HG02885 (cell line): Measurements from ENCODE around the gene CYP2F1.
"Not testable (repeated sequence)": the region's sequence is repeated elsewhere in the genome, so short reads cannot be mapped to it uniquely, and the experiment has no call there.

Experiments
- ATAC-seq: cut with Tn5 transposase; IDR thresholded peaks from one replicate; pipeline ENCODE4 v1.9.1; 2021; ENCODE audit warnings: mild to moderate bottlenecking; ENCODE audit not compliant: unreplicated experiment, poor library complexity

CYP2F1 gene

DNA sequence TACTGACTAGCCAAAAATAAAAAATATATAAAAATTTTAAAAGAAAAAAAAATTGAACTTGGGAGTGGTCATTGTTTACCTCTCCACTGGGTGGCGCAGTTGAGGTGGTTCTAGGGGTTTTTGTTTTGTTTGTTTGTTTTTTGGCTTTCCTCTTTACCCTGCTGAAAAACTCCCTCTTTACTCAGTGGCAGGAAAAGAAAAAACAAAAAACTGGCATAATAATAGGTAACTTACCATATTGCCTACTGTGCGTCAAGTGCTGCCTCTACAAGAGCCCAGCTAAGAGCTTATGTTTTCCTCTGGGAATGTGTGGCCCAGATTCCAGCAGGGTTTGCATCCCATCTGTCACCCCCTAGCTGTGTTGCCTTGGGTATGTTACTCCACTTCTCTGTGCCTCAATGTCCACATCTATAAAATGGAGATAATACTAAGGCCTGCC lies 12.6 kb downstream of the CYP2F1 start:
- not testable (repeated sequence) for ATAC-seq

DNA sequence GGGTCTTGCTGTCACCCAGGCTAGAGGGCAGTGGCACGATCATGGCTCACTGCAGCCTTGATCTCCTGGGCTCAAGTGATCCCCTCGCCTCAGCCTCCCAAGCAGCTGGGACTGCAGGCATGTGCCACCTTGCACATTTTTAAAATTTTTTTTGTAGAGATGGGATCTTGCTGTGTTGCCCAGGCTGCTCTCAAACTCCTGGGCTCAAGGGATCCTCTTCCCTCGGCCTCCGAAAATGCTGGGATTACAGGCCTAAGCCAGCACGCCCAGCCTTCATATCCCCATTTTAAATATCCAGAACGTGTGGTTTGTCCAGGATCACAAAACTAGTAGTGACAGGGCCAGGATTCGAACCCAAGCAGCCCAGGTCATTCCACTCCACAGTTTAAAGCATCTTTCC lies 13.1 kb downstream of the CYP2F1 start:
- not testable (repeated sequence) for ATAC-seq

DNA sequence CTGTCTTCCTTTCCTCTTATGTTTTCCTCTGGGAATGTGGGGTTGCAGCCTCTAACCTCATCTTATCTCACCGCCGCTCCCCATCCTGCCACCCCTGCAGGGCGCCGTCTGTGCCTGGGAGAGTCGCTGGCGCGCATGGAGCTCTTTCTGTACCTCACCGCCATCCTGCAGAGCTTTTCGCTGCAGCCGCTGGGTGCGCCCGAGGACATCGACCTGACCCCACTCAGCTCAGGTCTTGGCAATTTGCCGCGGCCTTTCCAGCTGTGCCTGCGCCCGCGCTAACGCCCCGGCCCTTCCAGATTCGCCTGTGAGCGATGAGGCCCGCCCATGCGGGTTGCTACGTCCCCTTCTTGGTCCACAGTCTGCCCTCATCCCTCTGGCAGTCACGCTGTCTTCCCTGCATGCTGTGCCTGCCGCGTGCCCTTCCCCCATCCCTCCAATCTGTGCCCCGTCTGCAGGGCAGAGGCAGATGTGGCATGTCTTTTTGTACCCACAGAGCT lies 13.6 kb downstream of the CYP2F1 start:
- ATAC-seq, result not testable (repeated sequence)

DNA sequence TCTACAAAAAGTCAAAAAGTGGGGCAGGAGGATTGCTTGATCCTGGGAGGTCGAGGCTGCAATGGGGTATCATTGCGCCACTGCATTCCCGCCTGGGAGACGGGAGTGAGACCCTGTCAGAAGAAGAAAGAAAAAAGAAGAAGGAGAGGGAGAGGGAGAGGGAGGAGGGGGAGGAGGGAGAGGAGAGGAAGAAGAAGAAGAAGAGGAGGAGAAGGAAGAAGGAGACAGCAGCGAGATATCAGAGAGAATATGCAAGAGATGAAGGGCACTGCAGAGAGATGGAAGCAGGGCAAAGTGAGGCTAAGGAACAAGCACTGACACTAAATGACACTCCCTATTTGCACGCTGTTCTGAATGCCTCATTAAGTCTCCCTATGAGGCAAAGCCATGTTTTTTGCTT lies 14.5 kb downstream of the CYP2F1 start:
- ATAC-seq, result no peak

DNA sequence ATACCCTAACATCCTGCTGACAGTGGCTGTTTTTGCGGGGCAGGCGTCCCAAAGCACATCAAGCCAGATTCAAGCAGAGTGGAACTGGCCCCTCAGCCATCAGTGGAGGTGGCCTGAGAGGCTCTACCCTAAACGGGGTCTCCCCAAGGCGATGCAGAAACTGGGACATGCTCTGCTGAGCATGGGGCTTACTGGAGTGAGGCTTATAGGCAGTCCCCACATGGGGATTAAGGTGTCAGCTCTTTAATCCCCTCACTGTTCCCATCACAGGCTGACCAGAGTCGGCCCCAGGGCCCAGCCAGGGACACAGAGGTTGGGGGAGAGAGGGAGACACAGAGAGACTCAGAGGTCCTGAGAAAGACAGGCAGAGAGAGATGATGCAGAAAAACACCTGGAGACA lies 17.0 kb downstream of the CYP2F1 start:
- no peak for ATAC-seq

DNA sequence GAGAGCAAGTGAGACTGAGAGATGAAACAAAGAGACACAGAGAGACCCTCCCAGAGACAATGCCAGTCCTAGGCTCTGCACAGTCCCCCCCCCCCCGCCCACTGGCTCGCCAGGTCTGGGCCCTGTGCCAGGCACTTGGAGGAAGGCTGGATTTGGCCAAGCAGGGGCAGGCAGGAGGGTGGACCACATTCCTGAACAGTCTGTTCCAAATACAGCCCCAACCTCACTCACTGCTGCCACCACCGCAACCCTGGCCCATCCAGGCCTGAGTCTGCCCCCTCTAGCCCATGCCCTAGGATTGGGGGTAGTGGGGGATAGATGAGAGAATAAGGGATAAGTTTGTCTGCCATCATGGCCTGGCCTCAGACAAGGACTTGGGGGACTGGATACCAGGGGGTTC lies 19.0 kb downstream of the CYP2F1 start:
- ATAC-seq, result no peak

DNA sequence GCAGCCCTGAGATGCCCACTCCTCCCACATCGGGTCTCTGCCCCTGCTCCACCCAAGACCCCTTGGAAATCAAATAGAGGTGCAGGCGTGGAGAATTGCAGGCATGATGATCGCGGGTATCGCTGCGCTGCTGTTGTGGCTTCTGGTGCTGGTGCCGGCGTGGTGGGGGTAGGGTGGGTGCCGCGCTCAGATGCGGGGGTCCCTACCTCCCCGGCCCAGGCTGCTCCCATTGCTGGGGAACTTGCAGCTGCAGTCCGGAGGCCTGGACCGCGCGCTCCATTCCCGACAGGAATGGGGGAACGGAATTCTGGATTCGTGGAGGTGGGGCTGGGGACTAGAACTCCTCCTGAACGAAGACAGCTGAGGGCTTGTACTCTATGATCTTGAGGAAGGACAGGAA lies 20.4 kb downstream of the CYP2F1 start:
- no peak for ATAC-seq

DNA sequence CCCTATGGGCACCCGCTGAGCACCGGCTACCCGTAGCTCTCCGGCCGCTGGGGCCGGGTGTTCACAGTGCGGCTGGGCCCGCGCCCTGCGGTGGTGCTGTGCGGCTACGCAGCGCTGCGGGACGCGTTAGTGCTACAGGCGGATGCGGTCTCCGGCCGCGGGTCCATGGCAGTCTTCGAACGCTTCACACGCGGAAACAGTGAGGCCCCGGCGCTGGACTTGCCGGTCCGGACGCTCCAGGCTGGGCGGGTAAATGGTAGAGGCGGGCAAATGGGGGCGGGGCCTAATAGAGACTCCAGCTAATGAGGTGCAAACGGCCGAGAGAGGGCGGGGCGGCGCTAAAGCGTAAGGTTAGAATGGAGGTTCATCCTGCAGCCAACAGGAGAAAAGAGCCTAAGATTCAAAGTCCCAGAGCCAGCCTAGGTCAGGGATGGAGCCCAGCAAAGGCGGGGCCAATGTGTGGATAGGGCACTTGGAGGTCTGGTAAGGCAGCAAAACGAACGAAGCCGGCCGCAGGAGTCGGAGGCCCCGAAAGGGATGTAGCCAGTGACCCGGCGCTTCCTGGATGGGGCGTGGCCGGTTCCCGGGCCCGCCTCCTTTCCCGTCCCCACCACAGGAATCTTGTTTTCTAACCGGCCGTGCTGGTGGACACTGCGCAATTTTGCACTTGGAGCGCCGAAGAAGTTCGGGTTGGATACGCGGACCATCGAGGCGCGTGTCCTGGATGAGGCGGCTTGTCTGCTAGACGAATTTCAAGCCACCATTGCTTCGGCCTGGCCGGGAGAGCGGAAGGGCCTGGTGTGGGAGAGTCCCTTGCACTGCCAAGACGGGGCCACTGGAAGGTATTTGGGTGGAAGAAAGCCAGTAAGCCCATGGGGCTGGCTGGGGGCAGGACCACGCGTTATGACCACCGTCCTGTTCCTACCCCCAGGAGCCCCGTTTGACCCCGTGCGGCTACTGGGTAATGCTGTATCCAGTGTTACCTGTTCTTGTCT lies 21.5 kb downstream of the CYP2F1 start:
- ATAC-seq, result peak; percentile 51

DNA sequence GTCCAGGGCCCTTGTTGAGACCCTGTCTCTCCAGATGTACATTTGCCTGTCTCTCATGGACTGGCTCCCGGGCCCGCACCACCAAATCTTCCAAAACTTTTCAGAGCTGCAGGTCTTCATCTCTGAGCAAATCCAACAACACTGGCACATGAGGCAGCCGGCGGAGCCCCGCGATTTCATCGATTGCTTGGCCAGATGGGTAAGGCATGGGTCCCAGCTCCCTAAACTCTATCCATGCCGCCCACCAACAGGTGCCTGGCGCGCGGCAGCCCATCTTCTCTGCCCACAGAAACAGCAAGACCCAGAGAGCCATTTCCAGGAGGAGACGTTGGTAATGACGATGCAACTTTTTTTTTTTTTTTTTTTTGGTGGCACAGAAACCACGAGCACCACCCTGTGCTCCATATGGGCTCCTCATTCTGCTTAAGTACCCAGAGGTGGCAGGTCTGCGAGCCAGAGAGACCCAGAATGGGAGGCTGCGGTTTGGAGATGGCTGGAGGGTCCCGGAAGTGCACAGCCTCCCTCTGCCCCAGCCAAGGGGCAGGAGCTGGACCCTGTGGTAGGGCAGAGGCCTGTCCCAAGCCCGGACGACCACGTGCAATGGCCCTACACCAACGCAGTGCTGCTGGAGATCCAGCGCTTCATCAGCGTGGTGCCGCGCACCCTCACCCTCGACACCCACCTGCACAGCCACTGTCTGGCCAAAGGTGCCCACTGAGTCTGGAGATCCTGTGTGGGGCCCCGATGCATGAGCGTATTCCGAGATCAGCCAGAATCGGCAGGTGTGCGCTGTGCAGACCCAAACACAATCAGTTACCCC lies 22.6 kb downstream of the CYP2F1 start:
- no peak for ATAC-seq

DNA sequence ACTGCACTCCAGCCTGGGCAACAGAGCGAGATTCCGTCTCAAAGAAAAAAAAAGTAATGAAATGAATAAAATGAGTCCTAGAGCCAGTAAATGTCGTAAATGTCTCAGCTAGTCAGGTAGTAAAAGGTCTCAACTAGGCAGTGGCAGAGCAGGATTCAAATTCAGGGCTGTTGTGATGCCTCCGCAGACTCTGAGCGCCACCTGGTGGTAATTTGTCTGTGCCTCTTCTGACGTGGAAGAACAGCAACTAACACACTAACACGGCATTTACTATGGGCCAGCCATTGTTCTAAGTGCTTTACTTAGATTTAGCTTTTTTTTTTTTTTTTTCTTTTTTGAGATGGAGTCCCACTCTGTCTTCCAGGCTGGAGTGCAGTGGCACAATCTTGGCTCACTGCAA lies 30.2 kb downstream of the CYP2F1 start:
- no peak for ATAC-seq

DNA sequence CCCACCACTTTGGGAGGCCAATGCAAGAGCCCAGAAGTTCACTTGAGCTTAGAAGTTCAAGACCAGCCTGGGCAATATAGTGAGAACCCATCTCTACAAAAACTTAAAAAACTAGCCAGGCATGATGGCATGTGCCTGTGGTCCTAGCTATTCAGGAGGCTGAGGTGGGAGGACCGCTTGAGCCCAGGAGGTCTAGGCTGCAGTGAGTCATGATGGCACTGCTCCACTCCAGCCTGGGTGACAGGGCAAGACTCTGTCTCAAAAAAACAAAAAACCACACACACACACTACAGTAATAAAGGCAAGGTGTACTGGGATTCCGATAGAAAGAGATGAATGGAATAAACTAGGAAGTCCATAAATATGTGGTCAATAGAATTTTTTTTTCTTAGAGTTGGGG lies 35.6 kb downstream of the CYP2F1 start:
- no peak for ATAC-seq

DNA sequence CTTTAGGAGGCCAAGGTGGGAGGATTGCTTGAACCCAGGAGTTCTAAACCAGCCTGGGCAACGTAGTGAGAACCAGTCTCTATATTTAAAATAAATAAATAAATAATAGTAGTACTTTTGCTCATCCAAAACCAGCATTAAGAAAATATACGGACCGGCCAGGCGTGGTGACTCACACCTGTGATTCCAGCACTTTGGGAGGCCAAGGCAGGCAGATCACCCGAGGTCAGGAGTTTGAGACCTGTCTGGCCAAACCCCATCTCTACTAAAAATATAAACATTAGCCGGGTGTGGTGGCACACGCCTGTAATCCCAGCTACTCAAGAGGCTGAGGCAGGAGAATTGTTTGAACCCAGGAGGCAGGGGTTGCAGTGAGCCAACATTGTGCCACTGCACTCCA lies 36.8 kb downstream of the CYP2F1 start:
- not testable (repeated sequence) for ATAC-seq

DNA sequence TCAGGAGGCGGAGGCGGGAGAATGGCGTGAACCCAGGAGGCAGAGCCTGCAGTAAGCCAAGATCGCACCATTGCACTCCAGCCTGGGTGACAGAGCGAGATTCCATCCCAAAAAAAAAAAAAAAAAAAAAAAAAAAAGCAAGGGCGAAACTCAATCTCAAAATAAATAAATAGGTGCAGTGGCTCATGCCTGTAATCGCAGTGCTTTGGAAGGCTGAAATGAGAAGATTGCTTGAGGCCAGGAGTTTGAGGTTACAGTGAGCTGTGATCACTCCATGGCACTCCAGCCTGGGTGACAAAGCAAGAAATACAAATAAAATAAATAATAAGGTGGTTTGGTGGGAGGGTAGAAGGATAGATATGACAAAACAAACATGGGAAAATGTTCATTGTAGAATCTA lies 39.8 kb downstream of the CYP2F1 start:
- no peak for ATAC-seq

DNA sequence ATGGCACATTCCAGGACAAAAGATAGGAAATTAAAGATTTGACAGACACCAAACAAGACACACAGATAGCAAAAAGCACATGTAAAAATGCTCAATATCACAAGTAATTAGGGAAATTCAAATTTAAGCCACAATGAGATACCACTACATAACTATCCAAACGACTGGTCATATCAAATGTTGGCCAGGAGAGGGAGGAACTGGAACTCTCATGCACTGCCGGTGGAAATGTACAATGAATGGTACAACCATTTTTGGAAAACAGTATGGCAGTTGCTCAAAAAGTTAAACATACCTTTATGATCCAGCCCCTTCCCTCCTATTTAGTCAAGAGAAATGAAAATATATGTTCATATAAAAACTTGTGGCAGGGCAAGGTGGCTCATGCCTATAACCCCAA lies 42.0 kb downstream of the CYP2F1 start:
- ATAC-seq, result no peak

DNA sequence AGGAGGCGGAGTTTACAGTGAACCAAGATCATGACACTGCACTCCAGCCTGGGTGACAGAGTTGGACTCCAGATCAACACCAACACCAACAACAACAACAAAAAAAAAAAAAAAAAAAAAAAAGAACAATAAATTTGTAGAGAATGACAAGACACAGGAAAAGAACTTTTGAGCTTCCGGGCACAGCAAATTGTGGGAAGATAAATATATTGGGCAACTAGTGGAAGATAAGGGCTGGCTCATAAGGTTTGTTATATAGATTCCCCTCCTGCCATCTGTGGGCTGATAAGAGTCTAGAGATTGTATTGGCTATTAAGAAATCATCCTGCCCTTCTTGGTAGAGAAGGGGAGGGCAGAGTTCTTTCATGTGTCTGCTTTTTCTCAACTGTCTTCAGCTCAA lies 45.6 kb downstream of the CYP2F1 start:
- ATAC-seq, result no peak

DNA sequence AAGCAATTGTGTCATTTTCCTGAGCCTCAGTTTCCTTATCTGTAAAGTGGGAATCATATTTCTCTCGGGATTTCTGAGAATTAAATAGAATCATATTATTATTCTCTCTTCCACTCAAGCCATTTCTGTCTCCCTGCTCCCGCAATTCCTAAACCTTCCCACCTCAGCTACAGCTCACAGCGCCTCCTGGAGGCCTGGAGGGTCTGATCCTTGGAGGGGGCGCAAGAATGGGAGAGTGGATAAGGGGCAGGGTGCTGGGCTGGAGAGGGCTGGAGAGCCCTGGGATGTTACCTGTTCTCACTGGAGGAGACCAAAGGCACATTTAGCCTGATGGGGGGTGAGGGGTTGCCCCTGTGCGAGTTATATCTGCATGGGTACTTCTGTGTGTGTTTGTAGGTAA lies 47.7 kb downstream of the CYP2F1 start:
- ATAC-seq, result no peak

DNA sequence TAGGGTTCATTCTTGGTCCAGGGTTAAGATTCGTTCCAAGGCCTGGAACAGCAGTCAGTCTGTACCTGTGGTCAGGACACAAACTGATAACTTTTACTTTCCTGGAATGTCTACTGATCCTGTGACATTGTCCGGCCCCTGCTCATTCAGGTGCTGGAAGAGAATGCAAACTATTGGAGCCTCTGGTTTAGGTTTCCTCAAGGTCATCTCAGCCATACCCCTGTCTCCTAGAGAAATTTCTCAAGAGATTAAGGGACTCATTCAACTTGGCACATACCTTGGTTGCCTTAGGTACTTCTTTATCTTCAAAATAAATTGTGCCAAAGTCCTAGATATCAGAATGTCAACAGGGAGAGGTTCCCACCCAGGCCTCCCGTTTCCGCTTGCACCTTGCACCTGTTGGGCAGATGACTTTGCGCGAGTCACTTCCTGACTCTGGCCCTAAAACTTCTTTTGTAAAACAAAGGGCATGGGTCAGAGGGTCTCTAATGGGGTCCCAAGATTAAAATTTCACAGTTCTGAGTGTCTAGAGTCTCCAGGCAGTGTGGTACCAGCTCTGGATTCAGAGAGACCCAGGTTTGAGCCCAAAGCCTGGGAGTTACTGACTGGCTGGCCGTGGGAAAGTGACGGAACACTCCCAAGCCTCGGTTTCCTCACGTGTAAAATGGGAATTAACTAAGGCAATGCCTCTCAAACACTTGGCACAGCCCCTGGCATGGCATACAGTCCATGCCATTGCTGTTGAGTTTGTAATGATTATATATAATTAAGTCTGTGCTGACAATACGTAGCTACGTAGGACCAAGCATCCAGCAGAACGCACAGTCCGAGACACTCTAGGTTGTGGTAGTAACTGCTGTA lies 52.9 kb downstream of the CYP2F1 start:
- ATAC-seq, result no peak

DNA sequence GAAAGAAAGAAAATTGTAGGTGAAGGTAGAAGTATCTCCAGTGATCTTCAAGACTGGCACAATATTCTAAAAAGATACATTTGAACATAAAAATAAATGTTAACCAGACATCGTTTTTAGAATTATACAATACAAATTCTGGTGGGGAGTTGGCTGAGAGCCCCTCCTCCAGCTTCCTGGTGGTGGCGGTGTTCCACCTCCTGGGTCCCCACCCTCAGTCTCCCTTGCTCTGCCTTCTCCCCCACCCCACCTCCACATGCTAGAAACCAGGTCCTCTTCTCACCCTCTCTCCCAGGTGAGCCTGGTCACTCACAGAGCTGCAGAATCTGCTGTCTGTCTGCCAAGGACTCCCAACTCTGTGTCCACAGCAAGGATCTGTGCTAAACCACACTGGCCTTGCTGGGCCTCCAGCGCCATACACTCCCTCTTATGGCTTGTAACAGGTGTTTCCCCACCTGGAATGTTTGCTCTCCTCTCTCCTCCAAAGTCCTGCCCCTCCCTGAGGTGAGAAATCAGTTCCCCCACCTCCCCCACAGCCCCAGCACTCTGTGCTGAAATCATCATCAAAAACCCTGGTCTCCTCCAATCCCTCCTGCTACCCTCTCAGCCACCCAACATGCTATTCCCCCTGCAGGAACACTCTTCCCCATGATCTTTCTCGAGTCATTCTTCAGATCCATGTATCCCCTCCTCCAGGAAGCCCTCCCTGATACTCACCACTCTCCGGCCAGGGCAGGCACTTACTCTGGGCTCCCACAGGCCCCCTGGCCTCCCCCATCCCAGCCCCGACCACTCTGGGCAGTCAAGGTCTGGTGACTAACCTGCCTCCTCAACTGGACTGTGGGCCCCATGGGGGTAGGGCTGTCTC lies 58.3 kb downstream of the CYP2F1 start:
- no peak for ATAC-seq

DNA sequence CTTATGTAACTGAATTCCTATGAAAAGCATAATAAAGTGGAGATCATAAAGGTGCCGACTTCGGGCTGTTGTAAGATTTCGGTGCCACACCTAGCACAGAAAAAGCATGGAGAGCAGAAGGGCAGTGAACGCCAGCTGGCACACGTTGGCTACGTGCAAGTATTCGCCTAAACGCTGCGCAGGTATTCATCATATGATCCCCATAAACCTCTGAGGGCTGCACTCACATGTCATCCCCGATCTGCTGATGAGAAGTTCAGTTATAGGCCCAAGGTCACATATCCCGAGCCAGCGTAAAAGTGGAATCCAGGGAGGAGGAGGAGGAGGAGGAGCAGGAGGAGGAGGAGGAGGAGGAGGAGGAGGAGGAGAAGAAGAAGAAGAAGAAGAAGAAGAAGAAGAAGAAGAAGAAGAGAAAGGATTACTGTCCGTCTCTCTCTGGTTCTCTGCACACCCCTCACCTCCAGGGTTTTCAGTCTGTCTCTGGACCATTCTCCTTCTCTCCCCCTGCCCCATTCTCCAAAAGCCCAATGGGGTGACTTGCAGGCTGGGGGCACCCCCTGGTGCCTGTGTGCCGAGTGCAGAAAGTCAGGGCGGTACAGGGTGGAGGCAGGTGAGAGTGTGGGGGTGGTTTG lies 60.2 kb downstream of the CYP2F1 start:
- ATAC-seq, result no peak
